ENCODE data around the gene ERFL. TPM values are rescaled to one million over a fixed set of nuclear protein-coding genes. Genes with fewer than 3 reads are reported as not detected.
"Not testable (repeated sequence)": the region's sequence is repeated elsewhere in the genome, so short reads cannot be mapped to it uniquely, and the experiment has no call there.

ERFL gene
- total and polyA plus RNA-seq, 12 donors, result 0.10 TPM; not detected in 11

- Histone ChIP-seq H3K27me3 (peaks cover 23% of the 10 kb centered on the region), H3K36me3 (replicated peaks in 1 of 2) (no peaks in the 10 kb centered on the region), H3K9me3 (replicated peaks in 1 of 3) (no peaks in the 10 kb centered on the region), H3K4me1 (replicated peaks in 1 of 2) (peaks cover 10 to 11% of the 10 kb centered on the region in 2 donors), H3K27ac (no peak overlapping the region), H3K4me3 (no peak overlapping the region)
- TF ChIP-seq CTCF (IDR thresholded peaks at IDR 0.05) (no peak), POLR2A (IDR thresholded peaks at IDR 0.05) (no peak)
- no peak for DNase-seq
- intact Hi-C loops (cut with DNase I), result no loop called here
- WGBS, 4 donors, result 82 to 92% (median 87%) methylated on average over 7 to 9 of the region's 9 CpGs
Measured at GRCh38 chr19:41941410-41942202, 13.4 kb upstream of the ERFL start.

- 8 to 13% (median 9%) methylated on average over 12 to 53 of the region's 53 CpGs for WGBS, 4 donors
- Histone ChIP-seq H3K9me3 (replicated peaks in 1 of 3) (no peaks in the 10 kb centered on the region), H3K4me3 (peak overlapping the region in 2 of 4 donors; percentile 13 to 53), H3K27me3 (peaks cover 25% of the 10 kb centered on the region), H3K36me3 (replicated peaks in 1 of 2) (no peaks in the 10 kb centered on the region), H3K4me1 (replicated peaks in 1 of 2) (peaks cover 10 to 11% of the 10 kb centered on the region in 2 donors), H3K27ac (no peak overlapping the region)
- DNase-seq, result no peak
- intact Hi-C loops (cut with DNase I), result no loop called here
- TF ChIP-seq POLR2A (IDR thresholded peaks at IDR 0.05) (no peak), CTCF (IDR thresholded peaks at IDR 0.05) (no peak)
Measured at GRCh38 chr19:41940731-41941409, 12.6 kb upstream of the ERFL start.

DNA sequence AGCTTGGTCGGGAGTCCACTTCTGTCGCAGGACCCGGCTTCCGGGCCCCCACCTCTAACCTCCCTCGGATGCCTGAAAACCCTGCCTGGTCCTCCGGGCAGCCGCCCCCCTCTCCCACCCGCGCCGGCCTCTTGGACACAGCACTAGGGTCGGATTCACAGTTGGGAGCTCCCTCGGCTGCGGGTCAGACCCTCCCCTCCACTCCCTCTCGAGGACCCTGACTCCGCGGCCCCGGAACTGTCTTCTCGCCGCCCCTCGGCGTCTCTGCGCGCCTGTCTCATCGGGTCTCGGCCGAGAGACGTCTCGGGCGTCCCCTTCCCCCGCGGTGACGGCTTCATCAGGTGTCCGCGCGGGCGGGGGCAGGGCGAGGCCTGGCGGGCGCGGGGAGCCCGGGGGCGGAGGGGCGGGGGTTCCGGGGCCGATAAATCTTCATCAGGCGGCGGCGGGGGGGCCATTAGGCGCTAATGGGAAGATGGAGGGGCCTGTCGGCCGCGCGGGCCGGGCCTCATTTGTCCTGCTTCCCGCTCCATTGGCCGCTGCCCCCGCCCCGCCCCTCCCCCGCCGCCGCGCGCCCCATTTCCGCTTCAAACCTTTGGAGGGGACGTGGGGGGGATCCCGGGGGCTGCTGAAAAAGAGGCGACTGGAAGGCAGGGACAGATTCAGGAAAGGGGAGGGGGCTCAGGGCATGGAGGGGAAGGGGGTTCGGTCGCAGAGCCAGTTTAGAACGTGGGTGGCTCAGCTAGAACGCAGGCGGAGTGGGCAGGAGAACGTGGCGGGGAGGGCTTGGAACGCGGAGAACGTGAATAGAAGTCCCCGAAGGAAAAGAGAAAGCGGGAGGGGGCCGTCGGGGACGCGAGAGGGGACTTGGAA is 11.8 kb upstream of the ERFL start:
- intact Hi-C loops (cut with DNase I), result loop anchor here in 1 of 2 donors (10.0 kb wide), 1 partner anchor 55 kb away; the partner anchor contains the start of gene ARHGEF1
- peak overlapping the region in 2 of 4 donors; percentile 13 to 53 for H3K4me3 ChIP-seq
- H3K27ac ChIP-seq, result no peak overlapping the region
- H3K36me3 ChIP-seq (replicated peaks in 1 of 2), result no peaks in the 10 kb centered on the region
- 2 to 3% (median 2%) methylated on average over 40 to 83 of the region's 83 CpGs for WGBS, 4 donors
- TF ChIP-seq POLR2A (IDR thresholded peaks at IDR 0.05) (no peak), CTCF (IDR thresholded peaks at IDR 0.05) (no peak)
- H3K9me3 ChIP-seq (replicated peaks in 1 of 3), result no peaks in the 10 kb centered on the region
- H3K4me1 ChIP-seq (replicated peaks in 1 of 2), result peaks cover 10 to 11% of the 10 kb centered on the region in 2 donors
- peaks cover 33% of the 10 kb centered on the region for H3K27me3 ChIP-seq
- no peak for DNase-seq

GRCh38 chr19:41939209-41939608 is 11.0 kb upstream of the ERFL start:
- H3K27me3 ChIP-seq, result peaks cover 35% of the 10 kb centered on the region
- DNase-seq; H3K27ac ChIP-seq; H3K9me3 ChIP-seq (replicated peaks in 1 of 3); H3K4me3 ChIP-seq; H3K36me3 ChIP-seq (replicated peaks in 1 of 2): not testable (repeated sequence)
- H3K4me1 ChIP-seq (replicated peaks in 1 of 2), result peaks cover 10 to 11% of the 10 kb centered on the region in 2 donors
- intact Hi-C loops (cut with DNase I), result loop anchor here in 1 of 2 donors (10.0 kb wide), 1 partner anchor 54 kb away; the partner anchor contains the start of gene ARHGEF1

Measured in adrenal gland (tissue), 12 donors.